ENCODE results near the gene PHF20.

Gene PHF20

DNA sequence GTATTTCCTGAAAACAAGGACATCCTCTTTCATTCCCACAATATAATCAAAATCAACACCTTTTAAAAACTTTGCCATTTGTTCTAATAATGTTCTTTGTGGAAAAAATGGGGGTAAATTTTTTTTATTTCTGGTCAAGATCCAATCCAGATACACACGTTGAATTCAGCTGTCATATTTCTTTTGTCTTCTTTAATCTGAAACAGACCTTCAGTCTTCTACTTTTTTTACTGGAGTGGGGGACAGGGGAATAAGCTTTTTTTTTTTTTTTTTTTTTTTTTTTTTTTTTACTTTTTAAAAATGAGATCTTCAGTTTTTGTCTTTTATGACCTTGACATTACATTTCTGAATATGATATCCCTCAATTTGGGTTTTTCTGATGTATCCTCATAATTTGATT is 113.4 kb downstream of the PHF20 start:
- TF ChIP-seq CTCF (IDR thresholded peaks at IDR 0.05; ENCODE audit: insufficient read depth, low read length) = no peak
- no peak for TF ChIP-seq SPI1 (IDR thresholded peaks at IDR 0.05; ENCODE audit: borderline replicate concordance, low read depth)
- TF ChIP-seq POLR2AphosphoS5 (IDR thresholded peaks at IDR 0.05; ENCODE audit: low read depth) = no peak
- TF ChIP-seq GABPA (IDR thresholded peaks at IDR 0.05; ENCODE audit: low read depth) = no peak
- TF ChIP-seq, protein P1, sequence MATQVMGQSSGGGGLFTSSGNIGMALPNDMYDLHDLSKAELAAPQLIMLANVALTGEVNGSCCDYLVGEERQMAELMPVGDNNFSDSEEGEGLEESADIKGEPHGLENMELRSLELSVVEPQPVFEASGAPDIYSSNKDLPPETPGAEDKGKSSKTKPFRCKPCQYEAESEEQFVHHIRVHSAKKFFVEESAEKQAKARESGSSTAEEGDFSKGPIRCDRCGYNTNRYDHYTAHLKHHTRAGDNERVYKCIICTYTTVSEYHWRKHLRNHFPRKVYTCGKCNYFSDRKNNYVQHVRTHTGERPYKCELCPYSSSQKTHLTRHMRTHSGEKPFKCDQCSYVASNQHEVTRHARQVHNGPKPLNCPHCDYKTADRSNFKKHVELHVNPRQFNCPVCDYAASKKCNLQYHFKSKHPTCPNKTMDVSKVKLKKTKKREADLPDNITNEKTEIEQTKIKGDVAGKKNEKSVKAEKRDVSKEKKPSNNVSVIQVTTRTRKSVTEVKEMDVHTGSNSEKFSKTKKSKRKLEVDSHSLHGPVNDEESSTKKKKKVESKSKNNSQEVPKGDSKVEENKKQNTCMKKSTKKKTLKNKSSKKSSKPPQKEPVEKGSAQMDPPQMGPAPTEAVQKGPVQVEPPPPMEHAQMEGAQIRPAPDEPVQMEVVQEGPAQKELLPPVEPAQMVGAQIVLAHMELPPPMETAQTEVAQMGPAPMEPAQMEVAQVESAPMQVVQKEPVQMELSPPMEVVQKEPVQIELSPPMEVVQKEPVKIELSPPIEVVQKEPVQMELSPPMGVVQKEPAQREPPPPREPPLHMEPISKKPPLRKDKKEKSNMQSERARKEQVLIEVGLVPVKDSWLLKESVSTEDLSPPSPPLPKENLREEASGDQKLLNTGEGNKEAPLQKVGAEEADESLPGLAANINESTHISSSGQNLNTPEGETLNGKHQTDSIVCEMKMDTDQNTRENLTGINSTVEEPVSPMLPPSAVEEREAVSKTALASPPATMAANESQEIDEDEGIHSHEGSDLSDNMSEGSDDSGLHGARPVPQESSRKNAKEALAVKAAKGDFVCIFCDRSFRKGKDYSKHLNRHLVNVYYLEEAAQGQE (IDR thresholded peaks at IDR 0.05; ENCODE audit: insufficient replicate concordance, low read depth) = no peak
- no peak overlapping the region for H3K27ac ChIP-seq (replicated peaks)
- H3K27me3 ChIP-seq (ENCODE audit: insufficient read depth, poor library complexity, severe bottlenecking) = no peaks in the 10 kb centered on the region
- no peak for DNase-seq (ENCODE audit: low read depth in 1 of 2, low spot score in 1 of 2)
- no peak overlapping the region for H3K4me3 ChIP-seq (replicated peaks; ENCODE audit: insufficient read depth, low read length)

DNA sequence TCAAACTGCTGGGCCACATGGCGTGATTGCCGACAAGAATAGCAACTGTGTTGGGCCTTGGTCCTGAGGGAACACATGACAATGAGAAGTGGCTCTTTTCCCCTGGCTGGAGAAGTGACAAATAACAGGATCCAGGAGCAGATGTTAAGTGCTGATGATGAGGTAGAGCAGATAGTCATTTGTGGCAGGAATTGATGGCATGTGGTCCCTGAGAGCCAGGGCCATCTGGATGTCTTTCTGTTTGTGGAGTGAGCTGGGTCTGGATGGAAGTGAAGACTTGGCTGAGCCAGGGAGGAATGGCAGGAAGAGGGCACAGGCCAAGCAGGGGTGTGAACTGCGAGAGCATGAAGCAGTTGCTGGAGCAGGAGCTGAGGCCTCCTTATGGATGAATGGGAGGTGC is 114.7 kb downstream of the PHF20 start:
- Histone ChIP-seq H3K27me3 (ENCODE audit: insufficient read depth, poor library complexity, severe bottlenecking) (no peaks in the 10 kb centered on the region), H3K27ac (replicated peaks) (no peak overlapping the region), H3K4me3 (replicated peaks; ENCODE audit: insufficient read depth, low read length) (no peak overlapping the region)
- TF ChIP-seq GABPA (IDR thresholded peaks at IDR 0.05; ENCODE audit: low read depth) (no peak), SPI1 (IDR thresholded peaks at IDR 0.05; ENCODE audit: borderline replicate concordance, low read depth) (no peak), CTCF (IDR thresholded peaks at IDR 0.05; ENCODE audit: insufficient read depth, low read length) (no peak), POLR2AphosphoS5 (IDR thresholded peaks at IDR 0.05; ENCODE audit: low read depth) (no peak)
- TF ChIP-seq, protein P1 (IDR thresholded peaks at IDR 0.05; ENCODE audit: insufficient replicate concordance, low read depth) = no peak
- DNase-seq (ENCODE audit: low read depth in 1 of 2, low spot score in 1 of 2) = no peak

DNA sequence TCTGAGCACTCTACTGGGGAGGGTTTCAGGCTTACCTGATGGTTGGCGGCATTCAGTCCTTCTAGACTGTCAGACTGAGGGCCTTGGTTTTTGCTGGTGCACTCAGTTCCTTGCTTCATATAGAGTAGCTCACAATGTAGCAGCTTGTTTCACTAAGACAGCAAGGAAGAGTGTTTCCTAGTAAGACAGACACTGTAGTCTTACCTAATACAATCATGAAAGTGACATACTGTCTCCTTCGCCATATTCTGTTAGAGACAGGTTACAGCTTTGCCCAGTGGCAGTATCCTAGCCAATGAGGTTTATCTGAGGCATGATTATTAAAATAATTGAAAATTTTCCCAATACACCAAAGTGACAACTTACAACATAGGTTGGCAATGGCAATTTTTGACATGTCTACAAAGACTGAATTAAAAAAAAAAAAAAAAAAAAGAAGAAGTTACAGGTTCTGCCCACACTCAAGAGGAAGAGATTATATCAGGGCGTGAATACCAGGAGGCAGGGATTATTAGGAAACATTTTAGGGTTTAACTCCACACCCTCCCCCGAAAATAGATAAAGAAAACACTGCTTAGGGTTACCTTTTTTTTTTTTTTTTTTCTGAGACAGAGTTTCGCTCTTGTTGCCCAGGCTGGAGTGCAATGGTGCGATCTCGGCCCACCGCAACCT is 115.7 kb downstream of the PHF20 start:
- H3K4me3 ChIP-seq (replicated peaks; ENCODE audit: insufficient read depth, low read length) = no peak overlapping the region
- peak; percentile 47 to 64 for DNase-seq (ENCODE audit: low read depth in 1 of 2, low spot score in 1 of 2)
- peak overlapping the region; percentile 49 for H3K27ac ChIP-seq (replicated peaks)
- H3K27me3 ChIP-seq (ENCODE audit: insufficient read depth, poor library complexity, severe bottlenecking) = no peaks in the 10 kb centered on the region
- TF ChIP-seq SPI1 (IDR thresholded peaks at IDR 0.05; ENCODE audit: borderline replicate concordance, low read depth) = peak; percentile 42; the same call in 1 of the 2 replicates
- no peak for TF ChIP-seq CTCF (IDR thresholded peaks at IDR 0.05; ENCODE audit: insufficient read depth, low read length)

GRCh38 chr20:35888657-35889056 is 116.8 kb downstream of the PHF20 start:
- TF ChIP-seq GABPA (IDR thresholded peaks at IDR 0.05; ENCODE audit: low read depth) = no peak
- no peak for TF ChIP-seq SPI1 (IDR thresholded peaks at IDR 0.05; ENCODE audit: borderline replicate concordance, low read depth)
- no peak for TF ChIP-seq POLR2AphosphoS5 (IDR thresholded peaks at IDR 0.05; ENCODE audit: low read depth)
- TF ChIP-seq, protein P1 (IDR thresholded peaks at IDR 0.05; ENCODE audit: insufficient replicate concordance, low read depth) = no peak
- TF ChIP-seq CTCF (IDR thresholded peaks at IDR 0.05; ENCODE audit: insufficient read depth, low read length) = no peak
- Histone ChIP-seq H3K27ac (replicated peaks) (peak overlapping the region; percentile 49; the same call in 1 of the 2 replicates), H3K4me3 (replicated peaks; ENCODE audit: insufficient read depth, low read length) (no peak overlapping the region), H3K27me3 (ENCODE audit: insufficient read depth, poor library complexity, severe bottlenecking) (no peaks in the 10 kb centered on the region)
- no peak for DNase-seq (ENCODE audit: low read depth in 1 of 2, low spot score in 1 of 2)

Data from HL-60 (cell line).